IPS-NIHi11 (cell line): ENCODE data around the gene DNASE1L2.
A peak's percentile ranks its signal among the peaks of the same experiment; 100 is the strongest.

Source experiments
- DNase-seq: peaks from one replicate; pipeline ENCODE4 v3.0.0; 2012; ENCODE audit warnings: mixed read lengths, low spot score

Gene DNASE1L2, protein sequence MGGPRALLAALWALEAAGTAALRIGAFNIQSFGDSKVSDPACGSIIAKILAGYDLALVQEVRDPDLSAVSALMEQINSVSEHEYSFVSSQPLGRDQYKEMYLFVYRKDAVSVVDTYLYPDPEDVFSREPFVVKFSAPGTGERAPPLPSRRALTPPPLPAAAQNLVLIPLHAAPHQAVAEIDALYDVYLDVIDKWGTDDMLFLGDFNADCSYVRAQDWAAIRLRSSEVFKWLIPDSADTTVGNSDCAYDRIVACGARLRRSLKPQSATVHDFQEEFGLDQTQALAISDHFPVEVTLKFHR

DNA sequence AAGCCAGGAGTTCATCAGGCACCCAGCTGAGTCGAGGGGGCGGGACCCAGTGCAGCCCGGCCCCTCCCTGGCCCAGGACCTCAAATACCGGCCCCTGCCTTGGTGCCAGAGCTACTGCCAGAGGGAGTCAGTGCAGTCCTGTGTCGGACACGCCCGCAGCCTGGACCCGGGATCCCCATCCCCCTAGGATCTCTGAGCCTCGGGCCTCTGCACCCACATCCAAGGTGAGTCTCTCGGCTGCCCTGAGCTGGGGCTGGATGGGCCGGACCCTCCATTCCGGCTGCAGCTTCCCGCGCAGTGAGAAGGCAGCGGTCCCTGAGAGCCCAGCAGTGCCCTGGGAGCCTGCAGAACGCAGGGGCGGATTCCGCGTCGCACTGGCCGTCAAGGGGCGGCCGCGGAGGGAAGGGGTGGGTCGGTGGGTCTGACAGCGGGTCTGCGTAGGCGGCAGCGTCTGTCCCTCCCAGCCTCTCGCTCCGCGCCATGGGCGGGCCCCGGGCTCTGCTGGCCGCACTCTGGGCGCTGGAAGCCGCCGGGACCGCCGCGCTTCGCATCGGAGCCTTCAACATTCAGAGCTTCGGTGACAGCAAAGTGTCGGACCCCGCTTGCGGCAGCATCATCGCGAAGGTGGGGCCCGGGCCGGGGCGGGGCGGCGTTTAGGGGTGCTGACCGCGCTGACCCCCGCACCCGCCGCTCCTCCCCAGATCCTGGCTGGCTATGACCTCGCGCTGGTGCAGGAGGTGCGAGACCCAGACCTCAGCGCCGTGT lies at the start of gene DNASE1L2:
DNASE1L2 (plus strand) TSS at position 108 of the 765 bp plus-strand sequence; CDS start at position 481, 373 bp downstream.
- DNase-seq = peak; percentile 79

DNA sequence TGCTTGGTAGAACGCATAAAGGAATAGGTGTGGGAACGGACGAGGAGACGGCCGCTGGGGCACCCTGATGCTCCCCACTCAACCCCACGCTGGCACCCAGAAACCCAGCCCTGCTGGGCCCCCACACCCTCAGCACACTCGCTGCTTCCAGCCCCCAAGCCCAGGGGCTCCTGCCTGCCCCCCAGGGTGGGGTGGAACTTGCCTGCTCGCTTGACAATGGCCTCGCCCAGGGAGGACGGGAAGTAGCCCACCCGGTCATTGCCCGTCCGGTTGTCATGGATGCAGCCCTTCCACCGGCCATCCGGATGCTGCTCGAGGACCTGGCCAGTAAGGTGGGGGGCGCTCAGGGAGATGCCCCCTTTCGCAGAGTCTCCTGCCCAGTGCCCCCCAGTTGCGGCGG lies 49.7 kb upstream of the DNASE1L2 start:
- DNase-seq = no peak

DNA sequence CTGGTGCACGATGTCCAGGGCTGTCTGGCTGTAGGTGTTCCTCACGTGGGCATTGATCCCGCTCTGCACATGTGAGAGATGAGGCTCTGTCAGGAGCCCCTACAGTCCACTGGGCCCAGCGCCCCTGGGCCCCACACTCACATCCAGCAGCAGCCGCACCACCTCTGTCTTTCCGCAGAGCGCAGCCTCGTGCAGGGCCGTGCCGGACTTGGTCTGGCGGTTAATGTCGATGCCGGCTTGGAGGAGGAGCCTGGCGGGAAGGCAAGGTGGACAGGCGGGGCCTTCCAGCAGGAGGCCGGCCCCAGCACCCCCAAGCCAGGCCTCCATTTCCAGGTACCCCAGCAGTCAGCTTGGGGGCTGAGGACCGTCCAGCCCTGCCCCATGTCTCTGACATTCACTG lies 49.0 kb upstream of the DNASE1L2 start:
- no peak for DNase-seq

DNA sequence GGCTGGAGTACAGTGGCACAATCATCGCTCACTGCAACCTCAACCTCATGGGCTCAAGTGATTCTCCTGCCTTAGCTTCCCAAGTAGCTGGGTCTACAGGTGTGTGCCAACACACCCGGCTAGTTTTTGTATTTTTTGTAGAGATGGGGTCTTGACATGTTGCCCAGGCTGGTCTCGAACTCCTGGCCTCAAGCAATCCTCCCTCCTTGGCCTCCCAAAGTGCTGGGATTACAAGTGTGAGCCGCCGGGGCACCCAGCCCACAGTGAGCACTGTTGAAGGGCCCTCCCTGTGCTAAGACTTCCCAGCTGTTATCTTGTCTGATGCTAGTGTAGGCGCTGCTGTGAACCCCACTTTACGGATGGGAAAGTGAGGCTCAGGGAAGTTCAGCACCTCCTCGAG lies 47.8 kb upstream of the DNASE1L2 start:
- DNase-seq = no peak

DNA sequence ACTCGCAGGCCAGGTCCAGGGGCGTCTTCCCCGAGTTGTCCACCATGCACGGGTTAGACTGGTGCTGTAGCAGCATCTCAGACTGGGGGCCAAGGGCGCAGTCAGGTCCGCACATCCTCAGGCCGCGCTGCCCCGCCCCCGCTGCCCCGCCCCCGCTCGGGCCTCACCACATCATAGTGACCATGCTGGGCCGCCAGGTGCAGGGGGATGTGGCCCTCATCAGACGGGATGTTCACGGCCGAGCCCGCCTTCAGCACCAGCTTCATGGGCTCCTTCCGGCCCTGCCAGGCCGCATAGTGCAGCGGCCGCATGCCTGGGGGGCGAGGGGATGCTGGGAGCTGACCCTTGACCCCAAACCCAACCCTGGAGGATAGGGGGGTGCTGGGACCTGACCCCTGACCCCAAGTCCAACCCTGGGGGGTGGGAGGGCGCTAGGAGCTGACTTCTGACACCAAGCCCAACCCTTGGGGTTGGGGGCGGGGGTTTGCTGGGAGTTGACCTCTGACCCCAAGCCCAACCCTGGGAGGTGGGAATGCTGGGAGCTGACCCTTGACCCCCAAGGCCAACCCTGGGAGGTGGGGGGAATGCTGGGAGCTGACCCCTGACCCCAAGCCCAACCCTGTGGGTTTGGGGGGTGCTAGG lies 46.9 kb upstream of the DNASE1L2 start:
- DNase-seq = no peak

DNA sequence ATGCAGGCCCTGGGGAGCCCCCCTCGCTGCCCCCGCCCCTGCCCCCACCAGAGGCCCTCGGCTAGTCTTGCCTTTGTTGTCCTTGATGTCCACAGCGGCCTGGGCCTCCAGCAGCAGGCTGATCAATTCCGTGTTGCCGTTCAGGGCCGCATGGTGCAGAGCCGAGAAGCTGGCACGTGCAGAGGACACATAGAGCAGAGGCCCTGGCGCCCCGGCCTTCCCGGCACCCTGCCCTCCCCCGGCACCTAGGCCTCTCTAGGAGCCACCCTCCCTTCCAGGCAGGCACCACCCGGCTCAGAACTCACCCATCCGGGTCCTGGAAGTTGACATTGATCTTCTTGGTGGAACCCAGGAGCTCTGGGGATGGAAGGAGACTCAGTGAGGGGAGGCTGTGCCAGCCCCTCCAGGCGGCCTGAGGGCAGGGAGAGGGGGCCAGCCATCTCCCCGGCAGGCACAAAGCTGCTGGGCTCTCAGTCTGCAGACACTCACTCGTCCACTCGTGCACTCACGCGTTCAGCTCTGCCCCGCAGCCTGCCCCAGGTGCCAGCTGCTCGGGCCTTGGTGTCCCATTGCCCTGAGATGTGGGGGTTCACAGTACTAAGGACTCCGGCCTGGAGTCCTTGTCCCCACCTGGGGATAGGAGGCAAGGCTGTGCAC lies 46.1 kb upstream of the DNASE1L2 start:
- no peak for DNase-seq

DNA sequence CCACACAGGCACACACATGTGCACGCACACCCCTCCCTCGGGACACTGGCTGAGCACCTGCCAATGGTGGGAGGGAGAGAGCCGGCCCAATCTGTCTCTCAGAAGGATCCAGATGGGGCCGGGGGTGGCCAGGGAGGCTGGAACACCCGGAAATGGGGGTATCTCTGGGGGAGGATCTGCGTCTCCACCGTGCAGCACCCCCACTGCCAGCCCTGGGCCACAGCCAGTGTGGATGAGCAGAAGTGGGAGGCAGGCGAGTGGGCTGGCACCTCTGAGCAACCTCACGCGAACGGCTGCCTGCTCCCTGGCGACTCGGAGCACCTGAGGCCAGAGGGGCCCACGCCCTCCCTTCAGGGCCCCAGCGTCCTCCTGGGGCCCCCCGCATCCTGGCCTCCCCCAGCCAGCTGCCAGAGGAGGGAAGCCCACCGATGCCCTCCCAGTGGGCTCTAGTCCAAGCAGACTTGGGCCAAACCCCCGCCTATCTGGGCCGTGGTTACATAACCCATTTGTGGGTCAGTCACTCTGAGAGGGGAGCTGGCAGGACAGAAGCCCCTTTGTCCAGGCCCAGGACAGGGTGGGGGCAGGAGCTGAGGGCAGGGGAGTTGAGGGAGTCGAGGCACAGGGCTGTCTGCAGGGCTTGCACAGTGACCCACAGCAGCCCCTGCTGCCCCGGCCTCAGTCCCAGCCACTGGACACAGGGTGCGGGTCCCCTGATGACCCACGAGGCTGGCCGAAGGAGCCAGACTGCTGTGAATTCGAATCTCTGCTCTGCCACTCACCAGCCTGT lies 45.4 kb upstream of the DNASE1L2 start:
- no peak for DNase-seq

DNA sequence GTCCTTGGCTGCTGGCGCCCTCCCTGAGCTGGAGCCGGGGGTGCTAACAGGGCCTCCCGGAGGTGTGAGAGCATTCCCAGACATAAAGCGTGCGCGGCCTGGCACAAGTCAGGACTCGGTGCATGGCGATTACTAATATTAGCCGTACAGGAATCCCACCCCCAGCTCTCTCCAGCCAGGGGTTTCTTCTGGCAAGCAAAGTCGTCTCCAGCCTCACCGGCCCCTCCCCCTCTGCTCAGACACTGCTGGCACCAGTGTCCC lies 44.9 kb upstream of the DNASE1L2 start:
- no peak for DNase-seq

DNA sequence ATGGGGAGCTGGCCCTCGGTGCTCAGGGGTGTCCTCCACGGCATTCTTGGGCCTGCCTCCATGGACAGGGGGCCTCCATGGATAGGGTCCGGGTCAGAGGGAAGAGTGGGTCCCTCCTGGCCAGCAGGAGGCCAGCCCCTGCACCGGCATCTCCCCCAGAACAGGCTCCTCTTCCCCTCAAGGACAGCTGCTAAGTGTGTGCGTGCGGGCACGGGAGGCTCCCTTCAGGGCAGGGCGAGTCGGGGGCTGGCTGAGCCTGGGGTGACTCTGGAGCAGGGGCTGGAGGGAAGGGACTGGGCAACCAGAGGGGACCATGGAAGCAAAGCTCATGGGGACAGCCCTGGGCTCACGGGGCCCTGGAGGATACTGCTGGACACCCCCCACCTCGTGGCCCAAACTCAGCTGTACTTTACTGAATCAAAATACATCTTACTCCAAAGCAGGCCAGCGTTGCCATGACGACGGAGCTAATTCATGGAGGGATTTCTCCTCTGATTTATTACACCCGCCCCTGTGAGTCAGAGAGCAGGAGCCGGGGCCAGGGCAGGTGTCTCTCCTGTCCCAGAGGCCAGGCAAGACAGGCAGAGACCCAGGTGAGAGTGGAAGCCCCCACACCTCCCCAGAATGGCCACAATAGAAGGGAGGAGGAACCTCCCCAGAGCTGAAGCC lies 41.9 kb upstream of the DNASE1L2 start:
- DNase-seq = no peak

DNA sequence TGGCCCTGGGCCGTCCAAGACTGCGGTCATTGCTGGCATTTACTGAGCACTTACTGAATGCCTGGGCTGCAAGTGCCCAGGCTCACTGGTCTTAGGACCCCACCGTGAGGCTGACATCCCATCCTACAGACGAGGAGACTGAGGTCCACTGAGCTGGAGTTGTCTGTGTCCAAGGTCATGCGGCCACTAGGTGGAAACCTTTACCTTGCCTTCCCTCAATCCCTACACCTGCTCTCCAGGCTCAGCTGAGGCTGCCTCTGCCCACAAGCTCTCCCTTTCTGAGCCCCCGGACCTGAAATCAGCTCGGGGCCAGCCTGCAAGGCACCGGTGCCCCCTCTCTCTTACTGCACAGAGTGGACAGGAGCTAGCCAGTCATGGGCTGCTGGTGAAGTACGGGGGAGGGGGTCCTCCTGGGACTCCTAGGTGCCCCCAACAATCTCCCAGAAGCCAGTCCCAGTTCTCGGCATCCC lies 41.4 kb upstream of the DNASE1L2 start:
- DNase-seq = peak; percentile 81

DNA sequence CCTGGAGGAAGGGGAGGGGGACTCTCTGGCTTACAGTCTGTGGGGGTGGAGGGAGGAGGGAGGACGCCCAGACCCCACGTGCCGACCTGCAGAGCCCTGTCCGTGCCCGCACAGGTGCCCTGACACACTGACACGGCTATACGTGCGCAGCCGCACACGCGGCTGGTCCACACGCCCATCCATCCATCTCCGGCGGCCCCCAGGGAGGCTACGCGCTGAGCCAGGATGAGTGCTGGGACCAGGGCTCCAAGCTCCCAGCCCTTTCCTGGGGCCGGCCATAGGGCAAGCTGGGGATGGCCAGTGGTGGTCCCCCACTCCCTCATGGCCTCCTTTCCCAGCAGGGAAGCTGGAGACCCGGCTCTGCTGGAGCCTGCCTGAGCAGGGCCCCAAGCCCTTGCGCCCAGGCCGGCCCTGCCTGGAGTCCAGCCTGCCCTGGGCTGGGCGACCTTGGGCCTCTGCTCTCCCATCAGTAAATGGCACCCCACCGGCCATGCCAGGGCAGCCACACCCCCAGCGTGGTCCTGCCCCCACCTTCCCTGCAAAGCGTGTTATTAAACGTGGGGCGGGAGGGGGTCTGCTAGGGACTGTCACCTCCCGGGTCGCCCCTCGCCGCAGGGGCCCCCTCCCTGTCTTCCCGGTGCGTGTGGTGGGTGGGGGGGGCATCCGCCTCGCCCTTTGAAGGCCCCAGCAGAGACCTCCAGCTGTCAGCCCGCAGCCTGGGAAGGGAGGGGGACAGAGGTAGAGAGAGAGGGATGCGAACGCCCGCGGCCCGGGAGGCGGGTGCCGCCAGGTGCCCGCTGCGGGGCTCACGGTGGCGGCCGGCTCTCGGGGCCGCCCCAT lies 40.7 kb upstream of the DNASE1L2 start:
- DNase-seq = no peak

DNA sequence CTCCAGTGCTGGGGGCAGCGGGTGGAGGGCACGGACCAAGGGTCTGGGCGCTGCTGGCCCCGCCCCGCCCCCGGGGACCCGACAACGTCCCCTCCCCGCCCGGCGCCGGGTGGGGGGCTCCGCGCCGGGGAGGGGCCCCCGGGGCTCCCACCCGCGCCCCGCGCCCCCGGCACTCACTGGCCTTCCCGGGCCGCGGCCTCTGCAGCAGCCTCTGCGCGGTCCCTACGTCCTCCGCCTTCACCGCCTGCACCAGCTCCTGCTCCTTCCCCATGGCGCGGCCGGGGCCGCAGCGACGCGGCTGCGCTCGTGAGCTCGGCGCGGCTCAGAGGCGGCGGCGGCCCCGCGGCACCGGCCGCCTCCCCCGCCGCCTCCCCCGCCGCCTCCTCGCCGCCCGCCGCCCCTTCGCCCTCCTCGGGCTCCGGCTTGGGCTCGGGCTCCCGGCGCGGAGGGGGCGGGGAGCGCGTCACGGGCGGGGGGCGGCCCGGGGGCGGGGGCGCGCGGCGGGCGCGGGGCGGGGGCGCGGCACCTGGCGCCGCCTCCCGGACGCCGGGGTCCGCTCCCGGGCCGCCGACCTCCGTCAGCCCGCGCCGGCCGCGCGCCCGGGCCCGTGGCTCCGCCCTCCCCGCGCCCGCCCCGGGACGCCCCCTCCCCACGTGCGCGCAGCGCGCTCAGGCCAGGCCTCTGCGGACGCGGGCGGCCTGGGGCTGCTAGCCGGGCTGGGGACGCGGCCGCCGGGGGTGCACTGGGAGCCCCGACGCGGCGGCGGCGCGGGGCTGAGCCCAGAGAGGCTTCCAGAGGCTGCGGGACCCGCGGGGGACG lies 39.9 kb upstream of the DNASE1L2 start, which contains the start of gene CASKIN1:
CASKIN1 (minus strand) TSS at position 444 of the 819 bp plus-strand sequence; CDS start at position 271, 173 bp downstream.
- peak; percentile 81 for DNase-seq

DNA sequence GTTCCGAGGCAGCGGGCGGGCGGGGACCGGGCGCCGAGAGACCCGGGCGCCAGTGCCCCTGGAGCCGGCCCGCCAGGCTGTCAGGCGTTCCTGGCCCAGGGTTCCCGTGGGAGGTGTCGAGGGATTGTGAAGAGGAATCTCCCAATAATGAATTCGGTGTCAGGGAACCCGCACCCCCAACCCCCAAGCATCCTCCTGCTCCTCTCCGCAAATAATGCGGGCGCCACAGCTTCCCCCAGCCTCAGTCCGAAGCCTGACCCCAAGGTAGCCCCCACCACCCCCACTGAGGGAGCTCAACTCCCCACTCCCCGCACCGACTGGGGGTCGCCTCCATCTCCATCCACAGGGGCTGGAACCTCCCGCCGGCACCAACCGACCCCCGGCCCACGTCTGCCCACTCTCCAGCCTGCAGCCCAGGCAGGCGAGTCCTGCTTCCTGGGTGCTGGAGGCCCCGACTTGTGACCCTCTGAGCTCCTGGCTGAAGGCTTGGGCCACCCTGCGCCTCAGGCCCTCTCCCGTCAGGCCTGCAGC lies 39.2 kb upstream of the DNASE1L2 start:
- DNase-seq = no peak

DNA sequence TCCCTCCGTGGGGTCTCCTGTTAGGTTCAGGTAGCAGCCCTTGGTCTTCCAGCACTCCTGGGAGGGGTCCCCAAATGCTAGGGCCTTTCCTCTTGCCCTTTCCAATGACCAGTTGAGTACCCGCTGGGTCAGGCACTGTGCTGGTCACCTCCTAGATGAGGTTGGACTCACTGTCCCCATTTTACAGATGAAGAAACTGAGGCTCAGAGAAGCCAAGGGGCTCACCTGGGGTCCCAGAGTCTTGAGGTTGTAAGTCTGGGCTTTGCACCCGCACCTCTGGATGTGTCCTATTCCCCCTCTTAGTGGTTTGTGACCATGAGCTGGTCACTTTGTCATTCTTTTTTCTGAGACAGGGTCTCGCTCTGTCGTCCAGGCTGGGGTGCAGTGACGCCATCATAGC lies 38.5 kb upstream of the DNASE1L2 start:
- no peak for DNase-seq

DNA sequence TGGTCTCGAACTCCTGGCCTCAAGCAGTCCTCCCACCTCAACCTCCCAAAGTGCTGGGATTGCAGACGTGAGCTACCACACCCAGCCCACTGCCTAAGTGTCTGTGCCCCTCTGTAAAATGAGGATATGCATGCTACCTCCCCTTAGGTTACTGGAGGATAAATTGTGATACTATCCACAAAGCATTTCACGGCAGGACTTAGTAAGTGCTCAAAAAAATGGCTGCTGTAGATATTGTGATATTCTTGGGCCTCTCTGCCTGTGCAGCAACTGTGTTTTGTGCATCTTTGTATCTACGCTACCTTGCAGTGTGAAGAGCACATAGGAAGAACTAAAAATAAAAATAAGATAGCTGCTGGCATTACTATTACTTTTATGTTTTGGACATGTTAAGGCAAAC lies 38.0 kb upstream of the DNASE1L2 start:
- no peak for DNase-seq

DNA sequence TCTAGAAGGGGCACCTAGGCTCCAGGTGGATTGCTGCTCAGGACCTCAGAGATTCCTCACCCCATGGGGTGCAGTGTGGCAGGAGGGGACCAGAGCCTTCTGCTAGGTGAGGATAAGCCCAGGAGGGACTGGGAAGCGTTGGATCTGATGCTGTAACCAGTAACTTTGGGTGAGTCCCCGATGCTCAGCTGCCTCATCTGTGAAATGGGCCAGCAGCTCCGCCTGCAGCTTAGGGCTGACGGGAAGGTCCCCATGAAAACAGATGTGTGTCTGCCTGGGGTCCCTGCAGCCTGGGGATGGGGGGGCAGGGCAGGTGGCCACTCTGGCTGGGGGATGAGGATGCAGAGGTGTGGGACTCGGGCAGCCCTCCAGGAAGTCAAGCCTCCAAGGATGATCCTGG lies 37.1 kb upstream of the DNASE1L2 start:
- DNase-seq = no peak

DNA sequence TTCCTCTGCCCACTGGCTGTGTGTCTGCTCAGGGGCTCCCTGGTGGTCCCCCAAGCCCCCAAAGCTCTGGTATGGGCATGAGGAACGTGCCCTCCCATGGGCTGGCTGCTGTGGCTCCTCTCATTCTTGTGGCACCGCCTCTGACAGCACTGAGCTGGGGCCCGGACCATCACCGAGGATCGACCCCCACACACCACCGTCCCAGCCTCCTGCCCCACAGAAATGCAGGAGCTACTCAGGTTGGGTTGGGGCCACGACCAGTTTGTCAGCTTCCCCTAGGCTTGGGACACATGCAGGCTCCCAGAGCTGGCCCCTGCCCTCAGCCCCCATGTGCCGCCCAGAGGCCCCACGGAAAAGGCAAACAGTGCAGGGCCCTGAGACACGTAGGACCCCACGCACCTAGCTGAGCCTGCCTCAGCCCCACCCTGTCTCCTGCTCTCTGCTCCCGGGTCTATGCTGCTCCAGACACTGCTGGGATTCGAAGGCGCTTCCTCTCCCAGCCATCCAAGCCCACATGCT lies 36.6 kb upstream of the DNASE1L2 start:
- no peak for DNase-seq

DNA sequence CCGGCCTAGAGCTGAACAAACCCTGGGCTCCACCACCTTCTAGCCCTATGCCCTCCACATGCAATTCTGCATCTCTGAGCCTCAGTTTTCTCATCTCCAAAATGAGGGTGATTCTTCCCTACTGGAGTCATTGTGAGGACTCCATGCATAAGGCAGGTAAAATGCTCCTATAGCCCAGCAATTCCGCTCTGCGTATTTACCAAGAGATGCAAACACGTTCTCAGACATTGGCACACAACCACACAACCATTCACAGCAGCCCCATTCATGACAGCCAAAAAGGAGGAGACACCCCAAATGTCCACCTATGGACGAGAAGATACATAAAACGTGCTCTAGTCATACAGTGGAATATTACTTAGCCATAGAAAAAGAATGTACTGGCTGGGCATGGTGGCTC lies 35.9 kb upstream of the DNASE1L2 start:
- DNase-seq = no peak
